Gastrocnemius medialis (tissue), 4 donors: Measurements from ENCODE around the gene ADD3.

ENCODE experiments used
- POLR2A ChIP-seq, 2 donors: fragments of 450-650 bp; IDR thresholded peaks; one replicate each; pipeline ENCODE4 v1.6.1; 2017; ENCODE audit warnings: antibody characterized with exemption in 2 of 2, mild to moderate bottlenecking in 2 of 2, moderate library complexity in 2 of 2
- TF ChIP-seq, protein P1 (sequence below), 5 experiments: fragments of 450-650 bp in 3 of 5; fragments of 200-600 bp in 2 of 5; sonication (generic) in 2 of 5; IDR thresholded peaks in 4 of 5; conservative IDR thresholded peaks in 1 of 5; 1 replicate in 4 of 5; 2 replicates in 1 of 5; pipeline ENCODE4 v1.5.1; 2016 to 2019; ENCODE audit warnings: antibody characterized with exemption in 5 of 5, mild to moderate bottlenecking in 3 of 5, moderate library complexity in 3 of 5

DNA sequence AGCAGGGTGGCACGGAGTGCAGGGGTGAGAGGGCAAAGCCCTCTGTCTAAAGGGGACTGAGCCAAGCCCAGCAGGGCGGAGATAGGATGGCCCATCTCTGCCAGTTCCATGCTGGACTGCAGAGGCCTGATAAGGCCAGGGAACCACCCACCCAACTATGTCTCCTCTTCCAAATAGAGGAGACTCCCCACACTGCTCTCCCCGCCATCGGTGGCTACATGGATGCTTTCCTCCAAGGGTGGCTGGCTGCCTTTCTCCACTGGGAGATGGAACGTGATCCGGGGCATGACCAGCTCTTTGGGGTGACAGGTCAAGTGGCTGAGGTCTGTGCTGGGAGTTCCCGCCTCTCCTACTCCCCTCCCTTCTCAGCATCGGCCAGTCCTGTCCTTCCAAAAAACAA, 141.5 kb downstream of the ADD3 start:
- TF ChIP-seq, protein P1, sequence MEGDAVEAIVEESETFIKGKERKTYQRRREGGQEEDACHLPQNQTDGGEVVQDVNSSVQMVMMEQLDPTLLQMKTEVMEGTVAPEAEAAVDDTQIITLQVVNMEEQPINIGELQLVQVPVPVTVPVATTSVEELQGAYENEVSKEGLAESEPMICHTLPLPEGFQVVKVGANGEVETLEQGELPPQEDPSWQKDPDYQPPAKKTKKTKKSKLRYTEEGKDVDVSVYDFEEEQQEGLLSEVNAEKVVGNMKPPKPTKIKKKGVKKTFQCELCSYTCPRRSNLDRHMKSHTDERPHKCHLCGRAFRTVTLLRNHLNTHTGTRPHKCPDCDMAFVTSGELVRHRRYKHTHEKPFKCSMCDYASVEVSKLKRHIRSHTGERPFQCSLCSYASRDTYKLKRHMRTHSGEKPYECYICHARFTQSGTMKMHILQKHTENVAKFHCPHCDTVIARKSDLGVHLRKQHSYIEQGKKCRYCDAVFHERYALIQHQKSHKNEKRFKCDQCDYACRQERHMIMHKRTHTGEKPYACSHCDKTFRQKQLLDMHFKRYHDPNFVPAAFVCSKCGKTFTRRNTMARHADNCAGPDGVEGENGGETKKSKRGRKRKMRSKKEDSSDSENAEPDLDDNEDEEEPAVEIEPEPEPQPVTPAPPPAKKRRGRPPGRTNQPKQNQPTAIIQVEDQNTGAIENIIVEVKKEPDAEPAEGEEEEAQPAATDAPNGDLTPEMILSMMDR (IDR thresholded peaks at IDR 0.05 in 4 of 5, conservative IDR thresholded peaks at IDR 0.05 in 1 of 5) = no peak
- TF ChIP-seq POLR2A (IDR thresholded peaks at IDR 0.05) = no peak
